Measurements from ENCODE around the gene DNAH8. TPM values are rescaled to one million over a fixed set of nuclear protein-coding genes. Genes with fewer than 3 reads are reported as not detected.

DNAH8 gene
- total and polyA plus RNA-seq, 10 donors, result 0.20 to 15.6 (median 5.2) TPM

- intact Hi-C loops (cut with DNase I; ENCODE audit: low total_unique reads), result loop anchor here (10.0 kb wide), 1 partner anchor 288 kb away; no protein-coding TSS in a partner anchor
- peaks cover 0 to 14% (median 3%) of the 10 kb centered on the region in 8 donors for H3K9me3 ChIP-seq
- no peak overlapping the region for H3K4me3 ChIP-seq
- H3K27ac ChIP-seq, result peak overlapping the region in 4 of 8 donors; percentile 24 to 50 (median 32)
- no peak for DNase-seq
- TF ChIP-seq POLR2AphosphoS5 (IDR thresholded peaks at IDR 0.05) (no peak), CTCF (IDR thresholded peaks at IDR 0.05 in 8 of 11, conservative IDR thresholded peaks at IDR 0.05 in 3 of 11) (no peak), POLR2A (IDR thresholded peaks at IDR 0.05) (no peak)
- no peaks in the 10 kb centered on the region for H3K27me3 ChIP-seq (replicated peaks in 1 of 7)
- no peaks in the 10 kb centered on the region for H3K36me3 ChIP-seq
- 22 to 46% (median 31%) methylated on average over 7 of the region's 7 CpGs for whole genome bisulfite sequencing, 5 donors
- peaks cover 0 to 20% (median 5%) of the 10 kb centered on the region in 6 donors for H3K4me1 ChIP-seq
Measured at GRCh38 chr6:38876475-38876874, 161.4 kb downstream of the DNAH8 start.

DNA sequence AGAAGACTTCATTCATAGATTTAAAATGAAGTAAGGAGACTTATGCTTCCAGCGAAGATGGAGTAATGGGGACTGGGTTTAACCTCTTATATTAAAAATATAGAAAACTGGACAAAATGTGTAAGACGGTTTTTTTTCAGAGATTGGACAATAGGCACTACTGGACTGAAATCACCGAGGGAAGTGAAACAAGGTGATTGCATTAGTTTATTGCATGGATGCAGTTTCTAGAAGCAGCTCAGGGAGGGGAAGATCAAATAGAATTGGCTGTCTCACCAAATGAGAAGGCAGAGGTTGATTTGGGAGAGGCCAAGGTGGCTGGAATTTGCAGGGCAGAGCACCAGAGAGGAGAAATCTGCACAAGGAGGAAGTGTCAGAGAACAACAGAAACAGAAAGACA, 162.6 kb downstream of the DNAH8 start:
- Histone ChIP-seq H3K27ac (no peak overlapping the region), H3K27me3 (replicated peaks in 1 of 7) (no peaks in the 10 kb centered on the region), H3K4me3 (no peak overlapping the region), H3K9me3 (peaks cover 0 to 14% (median 3%) of the 10 kb centered on the region in 8 donors), H3K36me3 (no peaks in the 10 kb centered on the region), H3K4me1 (peaks cover 0 to 17% (median 5%) of the 10 kb centered on the region in 6 donors)
- WGBS, 5 donors, result 42 to 94% (median 49%) methylated on average over 2 to 3 of the region's 3 CpGs
- TF ChIP-seq CTCF (IDR thresholded peaks at IDR 0.05 in 8 of 11, conservative IDR thresholded peaks at IDR 0.05 in 3 of 11), result no peak
- intact Hi-C loops (cut with DNase I; ENCODE audit: low total_unique reads), result loop anchor here (10.0 kb wide), 1 partner anchor 287 kb away; no protein-coding TSS in a partner anchor
- DNase-seq, result no peak

DNA sequence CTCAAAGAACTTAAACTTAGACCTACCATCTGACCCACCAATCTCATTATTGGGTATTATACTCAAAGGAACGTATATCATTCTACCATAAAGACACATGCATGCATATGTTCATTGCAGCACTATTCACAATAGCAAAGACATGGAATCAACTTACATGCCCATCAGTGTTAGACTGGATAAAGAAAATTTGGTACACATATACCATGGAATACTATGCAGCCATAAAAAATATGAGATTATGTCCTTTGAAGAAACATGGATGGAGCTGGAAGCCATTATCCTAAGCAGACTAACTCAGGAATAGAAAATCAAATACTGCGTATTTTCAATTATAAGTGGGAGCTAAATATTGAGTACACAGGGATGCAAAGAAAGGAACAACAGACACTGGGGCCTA, 167.0 kb downstream of the DNAH8 start:
- H3K36me3 ChIP-seq, result no peaks in the 10 kb centered on the region
- no peak overlapping the region for H3K27ac ChIP-seq
- TF ChIP-seq CTCF (IDR thresholded peaks at IDR 0.05 in 8 of 11, conservative IDR thresholded peaks at IDR 0.05 in 3 of 11), result no peak
- TF ChIP-seq POLR2AphosphoS5 (IDR thresholded peaks at IDR 0.05), result no peak
- no peak for TF ChIP-seq POLR2A (IDR thresholded peaks at IDR 0.05)
- H3K4me1 ChIP-seq, result no peaks in the 10 kb centered on the region
- no peak for DNase-seq
- WGBS, 5 donors, result 93 to 99% (median 94%) methylated on average over 2 of the region's 2 CpGs
- H3K4me3 ChIP-seq, result no peak overlapping the region
- intact Hi-C loops (cut with DNase I; ENCODE audit: low total_unique reads), result no loop called here
- no peaks in the 10 kb centered on the region for H3K27me3 ChIP-seq (replicated peaks in 1 of 7)
- peaks cover 0 to 14% (median 3%) of the 10 kb centered on the region in 8 donors for H3K9me3 ChIP-seq

DNA sequence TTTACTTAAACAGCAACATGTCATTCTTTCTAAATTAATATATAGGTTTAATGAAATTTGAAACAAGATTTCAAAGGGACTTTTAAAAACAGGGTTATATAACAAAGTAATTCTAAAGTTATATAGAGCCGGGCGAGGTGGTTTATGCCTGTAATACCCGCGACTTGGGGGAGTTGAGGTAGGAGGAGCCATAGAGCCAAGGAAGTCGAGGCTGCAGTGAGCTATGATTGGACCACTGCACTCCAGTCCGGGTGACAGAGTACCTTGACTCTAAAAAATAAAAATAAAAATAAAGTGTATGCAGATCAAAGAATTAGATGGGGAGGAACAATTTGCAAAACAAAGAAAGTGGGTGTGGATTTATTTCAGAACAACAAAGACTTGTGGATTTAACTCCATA, 182.4 kb downstream of the DNAH8 start:
- no peak for DNase-seq
- Histone ChIP-seq H3K9me3 (no peaks in the 10 kb centered on the region), H3K36me3 (no peaks in the 10 kb centered on the region), H3K4me1 (no peaks in the 10 kb centered on the region), H3K27ac (no peak overlapping the region), H3K27me3 (replicated peaks in 1 of 7) (peaks cover 0 to 4% (median 0%) of the 10 kb centered on the region in 7 donors), H3K4me3 (no peak overlapping the region)
- 83 to 91% (median 87%) methylated on average over 6 of the region's 6 CpGs for WGBS, 5 donors
- TF ChIP-seq POLR2A (IDR thresholded peaks at IDR 0.05), result no peak
- no peak for TF ChIP-seq CTCF (IDR thresholded peaks at IDR 0.05 in 8 of 11, conservative IDR thresholded peaks at IDR 0.05 in 3 of 11)
- TF ChIP-seq POLR2AphosphoS5 (IDR thresholded peaks at IDR 0.05), result no peak
- intact Hi-C loops (cut with DNase I; ENCODE audit: low total_unique reads), result no loop called here

All from spleen (tissue), 11 donors.